Activated CD8-positive, alpha-beta memory T cell treated with anti-CD3 and anti-CD28 coated beads for 4 hours (primary cell): ENCODE results near the gene SDK1.

Source experiments
- DNase-seq, 2 donors: peaks; one replicate each; pipeline ENCODE4 v3.0.0-alpha.2; 2020; ENCODE audit warnings: low read depth in 2 of 2

The SDK1 gene

GRCh38 chr7:3977391-3977790 lies 676.3 kb downstream of the SDK1 start:
- no peak for DNase-seq

- DNase-seq: no peak
Observed at GRCh38 chr7:3978839-3979238, 677.8 kb downstream of the SDK1 start.

DNA sequence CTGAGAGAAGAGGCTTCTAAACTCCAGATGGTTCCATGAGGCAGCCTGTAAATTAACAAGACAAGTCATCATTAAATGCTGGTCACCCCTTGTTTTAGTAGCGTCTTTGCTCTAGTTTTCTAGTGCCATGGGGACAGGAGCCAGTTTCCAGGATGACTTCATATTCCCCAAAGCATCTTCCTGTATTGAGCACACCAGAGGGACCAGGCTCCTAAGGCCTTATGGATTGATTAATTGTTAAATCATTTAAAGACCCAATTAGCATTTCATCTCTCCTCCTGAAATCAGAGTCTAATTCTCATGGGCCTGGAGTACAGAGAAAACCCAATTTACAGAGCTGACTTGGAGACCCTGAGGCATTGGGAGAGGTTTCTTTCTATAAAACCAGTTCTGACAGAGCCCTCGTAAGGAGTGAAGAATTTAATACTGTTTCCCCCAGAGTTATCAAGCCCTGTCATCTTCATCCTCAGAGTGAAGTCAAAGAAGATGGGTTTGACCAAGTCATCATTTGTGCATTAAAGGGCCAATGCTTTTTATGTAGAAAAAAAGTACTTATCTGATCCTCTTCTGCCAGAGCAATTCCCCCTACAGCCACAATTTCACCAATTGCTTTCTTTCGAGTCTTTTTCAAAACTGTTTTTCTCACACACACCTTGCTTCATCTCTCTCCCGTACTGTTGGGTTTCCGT lies 678.7 kb downstream of the SDK1 start:
- no peak for DNase-seq

GRCh38 chr7:3980300-3980643 lies 679.2 kb downstream of the SDK1 start:
- no peak for DNase-seq

DNA sequence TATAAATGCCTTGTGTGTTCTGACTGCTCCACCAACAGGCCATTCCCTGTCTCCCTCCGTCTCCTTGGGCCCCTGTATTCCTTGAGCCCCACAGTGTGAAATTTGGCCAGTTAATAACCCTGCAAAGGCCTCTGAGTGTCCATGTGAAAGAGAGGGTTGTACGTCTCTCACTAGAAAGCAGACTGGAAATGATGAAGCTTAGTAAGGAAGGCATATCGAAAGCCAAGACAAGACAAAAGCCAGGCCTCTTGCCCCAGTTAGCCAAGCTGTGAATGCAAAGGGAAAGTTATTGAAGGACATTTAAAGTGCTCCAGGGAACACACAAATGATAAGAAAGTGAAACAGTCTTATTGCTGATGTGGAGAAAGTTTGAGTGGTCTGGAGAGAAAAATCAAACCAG lies 680.2 kb downstream of the SDK1 start:
- DNase-seq: no peak

GRCh38 chr7:3984456-3984855 lies 683.4 kb downstream of the SDK1 start:
- no peak for DNase-seq

- no peak for DNase-seq
Observed at GRCh38 chr7:3986927-3987326, 685.9 kb downstream of the SDK1 start.

- no peak for DNase-seq
Observed at GRCh38 chr7:3987426-3987927, 686.4 kb downstream of the SDK1 start.

GRCh38 chr7:3989723-3990122 lies 688.7 kb downstream of the SDK1 start:
- DNase-seq: no peak

DNA sequence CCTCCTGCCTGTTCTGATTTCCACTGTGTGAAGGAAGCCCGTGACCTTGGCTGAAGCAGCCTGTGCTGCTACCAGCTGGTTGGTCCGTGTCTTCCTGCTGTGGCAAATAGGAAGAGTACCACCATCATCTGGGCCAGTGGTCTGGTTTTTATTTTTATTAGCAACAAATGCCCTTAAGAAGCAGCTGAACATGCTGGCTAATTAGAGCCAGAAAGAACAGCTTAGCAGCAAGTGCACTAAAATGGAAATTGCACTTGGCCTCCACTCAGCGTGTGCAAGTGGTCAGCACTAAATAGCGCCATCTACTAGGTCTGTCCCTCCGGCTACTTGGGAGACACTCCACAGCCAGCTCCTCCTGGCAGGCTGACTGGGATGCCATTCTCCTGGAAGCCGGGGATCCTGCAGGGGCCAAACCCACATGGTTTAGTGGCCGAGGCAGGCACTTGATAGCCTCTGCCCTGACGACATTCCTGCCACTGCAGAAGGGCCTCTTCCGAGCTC lies 690.7 kb downstream of the SDK1 start:
- no peak for DNase-seq

- no peak for DNase-seq
Observed at GRCh38 chr7:3992841-3993240, 691.8 kb downstream of the SDK1 start.

DNA sequence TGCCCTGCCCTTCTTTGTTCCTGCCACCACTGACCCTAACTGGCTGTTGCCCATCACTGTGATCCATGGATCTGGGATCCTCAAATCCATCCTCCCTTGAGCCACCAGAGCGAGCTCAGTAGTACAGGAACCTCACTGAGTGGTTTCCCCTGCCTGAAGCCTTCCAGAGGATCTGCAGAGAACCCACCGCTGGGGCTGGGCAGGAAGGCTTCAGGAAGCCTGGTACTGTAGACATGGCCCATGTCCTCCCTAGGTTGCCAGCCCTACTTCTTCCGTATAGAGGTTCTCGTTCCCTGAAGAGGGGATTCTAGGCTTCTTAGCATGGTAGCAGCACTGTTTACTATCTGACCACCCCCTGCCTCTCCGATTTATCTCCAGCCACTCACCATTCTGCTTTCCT lies 693.7 kb downstream of the SDK1 start:
- no peak for DNase-seq

GRCh38 chr7:3995187-3995586 lies 694.1 kb downstream of the SDK1 start:
- no peak for DNase-seq

GRCh38 chr7:3998060-3998459 lies 697.0 kb downstream of the SDK1 start:
- DNase-seq: no peak

GRCh38 chr7:4000139-4000538 lies 699.1 kb downstream of the SDK1 start:
- no peak for DNase-seq

- no peak for DNase-seq
Observed at GRCh38 chr7:4000934-4001333, 699.9 kb downstream of the SDK1 start.

DNA sequence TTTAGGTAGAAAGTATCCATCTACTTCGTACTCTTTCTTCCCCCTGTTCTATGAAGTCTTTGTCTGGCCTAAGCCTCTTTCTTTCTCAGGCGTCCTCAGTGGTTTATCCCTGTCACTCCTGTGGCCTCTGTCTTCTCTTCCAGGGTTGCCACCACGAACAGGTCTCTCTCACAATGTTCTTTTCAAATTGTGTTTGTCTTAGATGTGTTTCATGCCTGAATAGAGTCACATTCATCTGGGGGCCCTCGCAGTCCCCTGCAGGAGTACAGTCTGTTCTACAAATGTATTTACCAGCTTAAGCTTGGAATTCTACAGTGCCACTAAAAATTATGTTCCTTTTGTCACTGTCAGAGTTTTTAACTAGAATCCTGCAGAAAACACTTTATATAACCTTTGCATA lies 700.7 kb downstream of the SDK1 start:
- DNase-seq: no peak

DNA sequence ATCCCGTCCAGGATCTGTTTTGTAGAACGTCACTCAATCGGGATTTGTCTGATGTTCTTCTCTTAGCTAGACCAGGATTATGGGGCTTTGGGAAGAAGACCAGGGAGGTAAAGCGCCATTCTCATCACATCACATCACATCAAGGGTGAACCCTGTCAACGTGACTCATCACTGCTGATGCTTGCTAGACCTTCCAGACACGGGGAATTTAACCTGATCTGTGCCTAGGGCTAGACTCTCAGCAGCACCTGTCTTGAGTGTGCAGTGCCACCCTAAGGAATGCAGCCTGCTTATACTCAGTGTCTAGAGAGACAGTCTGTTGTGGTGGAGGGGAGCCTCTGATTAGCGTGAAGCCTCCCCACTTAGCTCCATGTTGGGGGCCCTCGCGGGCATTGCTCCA lies 702.5 kb downstream of the SDK1 start:
- DNase-seq: no peak

DNA sequence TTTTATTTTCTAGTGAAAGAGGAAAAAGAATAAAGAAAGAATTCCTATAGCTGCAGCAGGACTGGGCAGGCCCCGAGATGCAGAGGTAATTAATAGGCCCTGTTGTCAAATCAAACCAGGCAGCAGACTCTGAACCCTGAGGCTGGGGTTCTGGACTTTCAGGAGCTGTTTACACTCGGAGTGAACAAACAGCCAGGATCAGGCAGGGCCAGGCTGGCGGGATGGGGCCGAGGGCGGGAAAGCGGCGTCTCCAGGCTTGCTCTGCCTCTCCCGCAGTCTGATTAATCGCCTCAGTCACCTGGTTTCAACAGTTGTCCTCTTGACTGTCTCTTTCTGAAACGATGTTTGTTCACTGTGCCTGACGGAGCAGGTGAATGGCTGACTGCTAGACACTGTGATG lies 705.6 kb downstream of the SDK1 start:
- no peak for DNase-seq

GRCh38 chr7:4009211-4010060 lies 708.4 kb downstream of the SDK1 start:
- DNase-seq: no peak

- DNase-seq: no peak
Observed at GRCh38 chr7:4010061-4010605, 709.1 kb downstream of the SDK1 start.

- DNase-seq: no peak
Observed at GRCh38 chr7:4010923-4011656, 710.0 kb downstream of the SDK1 start.
